Measurements from ENCODE around the gene ZBTB7C. TPM values are rescaled to one million over a fixed set of nuclear protein-coding genes. Genes with fewer than 3 reads are reported as not detected.

The ZBTB7C gene
- total and polyA plus RNA-seq, 9 of the 15 experiments (the other 6 are each of a cell fraction or from before 2014, with no cell fraction given): not detected

DNA sequence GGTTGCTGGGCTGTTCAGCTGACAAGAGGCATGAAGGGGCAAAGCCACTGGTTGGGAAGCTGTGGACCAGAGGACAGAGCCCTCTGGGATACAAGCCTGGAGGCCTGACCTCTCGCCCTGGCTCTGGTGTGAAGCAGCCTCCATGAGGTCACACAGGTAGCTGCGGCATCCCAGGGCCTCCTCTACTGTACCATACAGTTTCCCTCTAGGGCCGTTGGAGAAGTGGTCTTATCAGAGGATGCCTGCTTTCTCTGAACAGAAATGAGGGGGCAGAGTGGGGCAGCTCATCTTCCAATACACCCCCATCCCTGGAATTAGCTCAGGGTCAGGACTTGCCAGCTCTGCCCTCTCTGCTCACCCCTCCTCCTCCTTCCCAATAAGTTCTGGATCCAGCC is 343.6 kb downstream of the ZBTB7C start:
- no peaks in the 10 kb centered on the region for H3K79me2 ChIP-seq (ENCODE audit: control insufficient read depth, insufficient read depth, low read length)
- H3K9me3 ChIP-seq (replicated peaks; ENCODE audit: control insufficient read depth, insufficient read depth, low read depth, low read length): no peaks in the 10 kb centered on the region
- H4K20me1 ChIP-seq (replicated peaks; ENCODE audit: control insufficient read depth, insufficient read depth, low read length): no peaks in the 10 kb centered on the region
- H3K27ac ChIP-seq (ENCODE audit: extremely low read depth, low read depth, low read length): no peak overlapping the region
- no peak overlapping the region for H3K9ac ChIP-seq (ENCODE audit: insufficient read depth in 1 of 2, low read depth in 2 of 2, low read length in 2 of 2)
- H3K4me2 ChIP-seq (ENCODE audit: insufficient read depth, low read length): no peak overlapping the region
- no peak for TF ChIP-seq NFYB (IDR thresholded peaks at IDR 0.05; ENCODE audit: extremely low read depth, insufficient read length)
- TF ChIP-seq PURB (CRISPR knock-in tag; IDR thresholded peaks at IDR 0.05; ENCODE audit: low read depth): no peak
- no peak for TF ChIP-seq PREB (CRISPR knock-in tag; IDR thresholded peaks at IDR 0.05)
- no peak for TF ChIP-seq ESRRA (IDR thresholded peaks at IDR 0.05; ENCODE audit: borderline replicate concordance, low read depth)
- TF ChIP-seq ZNF778 (CRISPR knock-in tag; IDR thresholded peaks at IDR 0.05): no peak
- no peak for TF ChIP-seq OTX1 (CRISPR knock-in tag; IDR thresholded peaks at IDR 0.05)
- TF ChIP-seq ZNF124 (CRISPR knock-in tag; IDR thresholded peaks at IDR 0.05): no peak
- TF ChIP-seq CBFA2T2 (conservative IDR thresholded peaks at IDR 0.05): no peak
- CTCF ChIA-PET (ENCODE audit: low intra/inter-chr PET ratio): no interaction called here
- H3K4me3 ChIP-seq: no peak overlapping the region
- WGBS (ENCODE audit: insufficient coverage, low coverage, missing lambda C conversion rate): 0% methylated on average over 3 of the region's 3 CpGs
- FAIRE-seq: no peak
- no TSS peak for BruUV-seq (replicated peaks)
- ATAC-seq: no peak
- H3K27me3 ChIP-seq (ENCODE audit: control insufficient read depth in 2 of 2, insufficient read depth in 2 of 2, low read length in 2 of 2): peaks cover 2 to 33% of the 10 kb centered on the region in 2 experiments; a peak in 2 of 5 replicates
- intact Hi-C loops (cut with micrococcal nuclease) (no loop called here), in situ Hi-C loops (cut with MboI) (no loop called here)
- no peaks in the 10 kb centered on the region for H3K4me1 ChIP-seq (replicated peaks in 1 of 2; ENCODE audit: control insufficient read depth in 2 of 2, insufficient read depth in 2 of 2, low read length in 2 of 2)
- no peak overlapping the region for H2AFZ ChIP-seq (ENCODE audit: low read depth, low read length)
- H3K36me3 ChIP-seq (ENCODE audit: control insufficient read depth, insufficient read depth, low read length): no peaks in the 10 kb centered on the region
- H3K9me1 ChIP-seq (ENCODE audit: control insufficient read depth, insufficient read depth, low read length): no peaks in the 10 kb centered on the region
- POLR2A ChIA-PET: interaction anchor here (0.6 kb wide), 1 partner anchor 64 kb away, joined by 3 read pairs; no protein-coding TSS in a partner anchor
- no peak for DNase-seq (ENCODE audit: extremely low read depth in 1 of 4, low spot score in 3 of 4)

Data from K562 (cell line).